ENCODE data around the gene MPO. TPM values are rescaled to one million over a fixed set of nuclear protein-coding genes. Genes with fewer than 3 reads are reported as not detected.

MPO gene
- total and polyA plus RNA-seq, 2 donors (not counting 3 experiments of a cell fraction or from before 2014, with no cell fraction given) = not detected

- no peak for FAIRE-seq
These were observed 827 bp downstream of the MPO start for GRCh38 chr17:58279736-58280479.

More at GRCh38 chr17:58279736-58280479, 827 bp downstream of the MPO start:
- ChIA-PET CTCF (interaction anchor here (1.1 kb wide), 1 partner anchor 147 kb away, joined by 4 read pairs; no protein-coding TSS in a partner anchor), POLR2A (no interaction called here)
- no peak overlapping the region for H3K27ac ChIP-seq (ENCODE audit: insufficient read depth, low read depth, low read length)
- DNase-seq (ENCODE audit: low read depth, low spot score) = no peak
- no peaks in the 10 kb centered on the region for H3K9me3 ChIP-seq (replicated peaks; ENCODE audit: control insufficient read depth, insufficient read depth, low read length)
- peaks cover 2 to 10% of the 10 kb centered on the region in 2 experiments for H3K27me3 ChIP-seq (ENCODE audit: control insufficient read depth in 2 of 2, insufficient read depth in 2 of 2, low read length in 2 of 2)
- dilution Hi-C loops (cut with MboI; ENCODE audit: extremely low pct_ligation_motif_present, low sequenced_read_pairs) (no loop called here), intact Hi-C loops (cut with micrococcal nuclease) (loop anchor here (1.0 kb wide), 1 partner anchor 34 kb away; no protein-coding TSS in a partner anchor)
- H4K20me1 ChIP-seq (replicated peaks; ENCODE audit: control insufficient read depth, extremely low read depth, insufficient read depth, low read length) = no peaks in the 10 kb centered on the region
- no peaks in the 10 kb centered on the region for H3K36me3 ChIP-seq (ENCODE audit: control insufficient read depth in 2 of 2, extremely low read depth in 1 of 2, insufficient read depth in 2 of 2, low read length in 2 of 2)
- no peaks in the 10 kb centered on the region for H3K9me1 ChIP-seq (replicated peaks; ENCODE audit: control insufficient read depth, extremely low read depth, insufficient read depth, low read length)
- no TSS peak for BruUV-seq (replicated peaks)
- TF ChIP-seq POLR2A (IDR thresholded peaks at IDR 0.05; ENCODE audit: low read depth, low read length) (no peak), POLR2AphosphoS5 (IDR thresholded peaks at IDR 0.05; ENCODE audit: insufficient read depth, low read depth, low read length) (no peak), GATA2 (IDR thresholded peaks at IDR 0.05; ENCODE audit: insufficient read depth, insufficient read length, low read depth, low read length) (no peak), EZH2 (IDR thresholded peaks at IDR 0.05; ENCODE audit: borderline replicate concordance, low read depth, low read length, severe bottlenecking) (no peak), MAX (IDR thresholded peaks at IDR 0.05; ENCODE audit: insufficient read depth, insufficient read length) (no peak), MYC (IDR thresholded peaks at IDR 0.05; ENCODE audit: low read depth, low read length) (no peak), CTCF (IDR thresholded peaks at IDR 0.05; ENCODE audit: extremely low read depth in 1 of 2, insufficient read depth in 1 of 2, low read depth in 1 of 2, low read length in 2 of 2) (no peak), JUN (IDR thresholded peaks at IDR 0.05; ENCODE audit: borderline replicate concordance, insufficient read depth, insufficient read length, low read depth) (no peak), FOS (IDR thresholded peaks at IDR 0.05; ENCODE audit: borderline replicate concordance, insufficient read depth, low read length) (no peak)
- H3K4me1 ChIP-seq (ENCODE audit: control insufficient read depth, extremely low read depth, insufficient read depth, low read length) = no peaks in the 10 kb centered on the region
- no peaks in the 10 kb centered on the region for H3K79me2 ChIP-seq (ENCODE audit: control insufficient read depth, insufficient read depth, low read length)
- H2AFZ ChIP-seq (ENCODE audit: low read depth, low read length) = no peak overlapping the region
- H3K4me3 ChIP-seq (replicated peaks in 1 of 3; ENCODE audit: insufficient read depth in 1 of 3, low read depth in 1 of 3, low read length in 3 of 3) = no peak overlapping the region
- H3K4me2 ChIP-seq (ENCODE audit: insufficient read depth, low read length) = no peak overlapping the region
- H3K9ac ChIP-seq (replicated peaks; ENCODE audit: extremely low read depth, insufficient read depth, low read length) = no peak overlapping the region

Data from endothelial cell of umbilical vein (primary cell).